GM21576 (cell line): ENCODE data around the gene CAMTA1.
"Not testable (repeated sequence)": the region's sequence is repeated elsewhere in the genome, so short reads cannot be mapped to it uniquely, and the experiment has no call there.

Experiments
- ATAC-seq: cut with Tn5 transposase; IDR thresholded peaks from one replicate; pipeline ENCODE4 v1.9.1; 2021; ENCODE audit warnings: mild to moderate bottlenecking, moderate library complexity; ENCODE audit not compliant: unreplicated experiment

The CAMTA1 gene

DNA sequence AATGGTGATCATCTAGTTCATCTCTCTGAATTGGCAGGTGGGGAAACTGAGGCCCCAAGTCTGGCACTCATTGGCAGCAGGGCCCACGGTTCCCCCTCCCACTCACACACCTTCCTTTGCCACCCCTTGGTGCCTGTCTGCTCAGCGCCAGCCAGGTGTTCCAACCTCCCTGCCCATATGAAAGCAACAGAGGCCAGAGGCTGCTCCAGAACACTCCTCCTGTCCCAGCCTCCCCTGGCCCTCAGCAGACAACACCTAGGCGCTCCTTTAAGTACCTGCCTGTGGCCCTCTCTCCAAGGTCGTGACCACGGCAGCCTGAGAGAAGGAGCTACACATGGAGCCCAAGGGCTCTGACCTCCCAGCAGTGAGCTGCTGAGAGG, 623.5 kb downstream of the CAMTA1 start:
- no peak for ATAC-seq

DNA sequence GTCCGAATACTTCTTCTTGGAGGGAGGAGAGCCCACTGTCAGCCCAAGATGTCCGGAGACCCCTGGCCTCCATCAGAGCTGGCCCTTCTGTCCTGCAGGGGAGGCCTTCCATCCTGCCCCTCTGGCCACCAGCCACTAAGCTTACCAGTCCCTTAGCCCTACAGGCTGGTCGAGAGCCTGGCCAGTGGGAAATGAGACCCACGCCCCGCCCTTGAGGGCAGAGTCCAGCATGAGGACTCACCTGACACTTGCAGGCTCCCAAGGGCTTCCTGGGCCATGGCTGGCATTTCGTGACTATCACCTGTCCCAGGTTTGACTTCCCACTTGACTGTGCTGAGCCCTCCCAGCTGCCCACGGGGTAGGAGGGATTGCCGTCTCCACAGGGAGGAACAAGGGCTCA, 624.0 kb downstream of the CAMTA1 start:
- ATAC-seq, result no peak

DNA sequence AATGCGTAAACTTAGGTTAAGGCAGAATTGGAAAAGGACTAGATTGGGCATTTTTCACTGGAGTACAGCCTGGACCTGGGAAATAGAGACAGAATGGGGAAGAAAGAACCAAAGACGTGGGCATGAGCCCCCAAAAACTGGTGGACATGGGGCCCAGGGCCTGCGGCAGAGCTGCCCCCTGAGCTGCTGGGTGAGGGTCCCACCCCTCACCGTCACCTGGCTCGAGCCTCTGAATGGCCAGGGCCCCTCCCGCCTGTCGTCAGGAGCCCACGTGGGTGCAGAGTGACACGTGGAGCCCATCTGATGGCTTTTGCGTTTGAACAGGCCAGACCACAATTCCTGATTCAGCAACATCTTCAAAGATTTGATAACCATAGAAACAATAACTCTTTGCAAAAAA, 624.9 kb downstream of the CAMTA1 start:
- ATAC-seq, result no peak

DNA sequence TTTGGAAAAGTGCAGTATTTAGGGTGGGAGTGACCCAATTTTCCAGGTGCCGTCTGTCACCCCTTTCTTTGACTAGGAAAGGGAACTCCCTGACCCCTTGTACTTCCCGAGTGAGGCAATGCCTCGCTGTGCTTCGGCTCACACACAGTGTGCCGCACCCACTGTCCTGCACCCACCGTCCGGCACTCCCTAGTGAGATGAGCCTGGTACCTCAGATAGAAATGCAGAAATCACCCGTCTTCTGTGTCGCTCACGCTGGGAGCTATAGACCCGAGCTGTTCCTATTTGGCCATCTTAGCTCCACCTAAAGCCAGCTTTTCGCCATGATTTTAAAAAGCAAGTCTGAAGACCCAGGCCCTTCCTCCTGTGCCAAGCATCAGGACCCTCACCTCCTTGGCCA, 632.4 kb downstream of the CAMTA1 start:
- not testable (repeated sequence) for ATAC-seq

DNA sequence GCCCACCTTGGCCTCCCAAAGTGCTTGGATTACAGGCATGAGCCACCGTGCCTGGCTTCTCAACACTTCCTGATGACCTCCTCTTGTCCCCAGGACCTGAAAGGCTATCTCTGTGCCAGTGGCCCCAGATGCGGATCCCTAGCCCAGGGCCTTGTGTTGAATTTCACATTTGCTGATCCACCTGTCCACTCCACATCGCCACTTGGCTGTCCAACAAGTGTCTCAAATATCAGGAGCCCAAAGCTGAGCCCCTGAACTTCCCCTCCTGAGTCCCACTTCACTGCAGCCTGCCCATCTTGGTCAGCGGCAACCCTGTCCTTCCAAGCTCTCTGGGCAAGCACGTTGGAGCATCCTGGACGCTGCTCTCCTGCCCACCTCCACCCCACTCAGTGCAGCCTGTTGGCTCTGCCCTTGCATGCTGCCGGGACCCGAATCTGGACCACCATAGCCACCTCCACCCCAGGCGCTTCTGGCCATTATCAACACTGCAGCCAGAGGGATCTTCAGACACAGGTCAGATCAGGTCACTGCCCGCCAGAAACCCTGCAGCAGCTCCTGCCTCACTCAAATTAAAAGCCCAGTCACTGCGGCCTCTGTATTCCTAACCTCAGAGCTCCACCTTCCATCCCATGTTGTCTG, 633.3 kb downstream of the CAMTA1 start:
- ATAC-seq, result no peak

DNA sequence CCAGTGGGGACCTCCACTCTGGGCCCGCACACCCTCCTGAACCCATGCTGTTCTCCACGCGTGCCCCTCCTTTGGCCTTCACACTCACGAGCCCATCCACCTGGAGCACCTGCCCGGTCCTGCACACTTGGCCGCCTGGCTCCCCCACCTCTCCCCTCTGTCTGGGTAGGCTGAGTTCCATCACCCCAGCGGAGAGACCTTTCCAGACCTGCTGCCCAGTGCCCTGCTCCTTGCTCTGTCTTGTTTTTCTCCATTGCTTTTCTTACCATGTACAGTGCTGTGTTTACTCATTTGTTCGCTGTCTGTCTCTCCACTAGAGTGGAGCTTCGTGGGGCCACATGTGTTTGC, 634.8 kb downstream of the CAMTA1 start:
- ATAC-seq, result no peak

DNA sequence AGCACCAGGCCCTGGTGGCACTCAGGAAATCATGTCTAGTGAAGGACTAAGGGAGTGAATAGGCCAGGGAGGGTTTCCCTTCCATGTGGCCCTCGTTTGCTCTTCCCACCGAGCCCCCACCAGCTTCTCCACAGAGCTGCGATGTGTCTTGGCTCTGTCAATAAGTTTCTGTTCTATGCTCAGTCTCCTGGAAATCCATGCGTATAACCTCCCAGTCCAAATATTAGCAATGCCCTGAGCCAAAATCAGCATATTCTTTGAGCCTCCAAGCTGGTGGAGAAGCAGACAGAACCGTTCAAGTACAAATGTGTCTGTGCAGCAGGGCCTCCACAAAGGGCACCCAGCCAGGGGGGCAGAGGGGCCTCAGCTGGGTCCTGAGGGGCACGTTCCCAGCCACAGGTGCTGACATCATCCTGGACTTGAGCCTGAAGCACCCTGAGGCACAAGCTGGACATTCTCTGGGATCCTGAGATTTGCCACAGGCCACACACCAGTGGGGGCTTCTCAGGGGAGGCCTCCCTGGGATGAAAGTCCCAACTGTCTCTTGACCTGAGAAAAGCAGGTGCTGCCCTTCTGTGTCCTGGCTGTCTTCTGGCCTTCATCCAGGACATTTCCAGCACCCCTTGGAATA, 635.3 kb downstream of the CAMTA1 start:
- no peak for ATAC-seq

DNA sequence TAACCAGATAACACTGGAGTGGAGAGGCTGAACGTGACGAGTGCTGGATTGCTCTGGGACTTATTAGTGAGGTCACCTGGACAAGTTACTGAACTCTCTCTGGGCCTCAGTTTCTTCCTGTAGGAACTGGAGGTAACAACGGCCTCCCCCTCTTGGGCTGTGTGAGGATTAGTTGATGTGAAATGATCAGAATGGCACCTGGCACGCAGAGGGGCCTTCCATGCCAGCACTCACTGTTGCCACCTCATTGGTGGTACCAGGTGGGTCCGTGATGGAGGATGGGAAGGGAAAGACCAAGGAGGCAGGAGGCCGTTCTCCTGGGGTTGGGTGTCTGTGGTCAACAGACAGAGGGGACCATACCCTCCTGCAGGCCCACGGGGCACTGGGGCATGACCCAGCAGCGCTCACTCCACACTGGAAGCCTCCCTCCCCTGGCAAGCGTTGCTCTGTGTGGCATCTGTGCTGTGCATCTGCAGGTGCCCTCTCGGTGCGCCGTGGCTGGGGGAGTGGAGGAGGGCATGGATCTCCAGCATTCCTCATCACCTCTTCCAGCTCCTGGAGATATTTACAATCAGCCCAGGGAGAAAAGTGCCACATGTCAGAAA, 636.3 kb downstream of the CAMTA1 start:
- ATAC-seq, result no peak

DNA sequence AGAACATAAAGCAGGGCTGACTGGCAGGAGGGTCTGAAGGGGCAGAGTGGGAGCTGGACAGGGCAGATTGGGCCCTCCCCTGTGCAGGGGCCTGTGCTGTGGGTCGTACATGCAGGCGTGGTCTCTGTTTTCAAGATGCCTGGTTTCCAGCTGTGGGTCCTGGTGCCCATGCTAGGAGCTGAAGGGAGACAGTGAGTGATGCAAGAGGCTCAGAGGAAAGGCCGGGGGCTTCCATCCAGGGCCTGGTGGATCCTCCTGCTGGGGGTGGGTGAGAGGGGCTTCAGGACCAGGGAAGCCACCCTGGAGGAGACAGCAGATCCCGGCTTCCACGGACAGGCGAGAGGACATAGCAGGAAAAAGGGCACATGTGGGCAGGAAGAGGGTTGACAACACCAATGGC, 636.8 kb downstream of the CAMTA1 start:
- no peak for ATAC-seq

DNA sequence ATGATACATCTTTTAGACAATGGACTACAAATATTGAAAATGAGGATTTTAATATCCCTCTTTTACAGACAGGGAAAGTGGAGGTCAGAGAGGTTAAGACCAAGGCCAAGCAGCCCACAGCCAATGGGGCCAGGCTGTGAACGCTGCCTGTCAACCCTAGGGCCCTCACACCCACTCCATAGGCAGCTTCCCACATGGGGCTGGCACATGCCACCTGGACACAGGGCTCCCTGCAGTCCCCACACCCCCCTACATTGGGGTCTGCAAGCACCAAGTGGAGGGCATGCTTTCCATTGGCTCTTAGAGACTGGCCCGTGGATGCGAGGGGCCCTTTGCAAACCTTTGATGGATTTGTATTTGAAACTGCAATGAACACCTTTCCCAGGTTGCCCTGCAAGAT, 637.3 kb downstream of the CAMTA1 start:
- ATAC-seq, result no peak

DNA sequence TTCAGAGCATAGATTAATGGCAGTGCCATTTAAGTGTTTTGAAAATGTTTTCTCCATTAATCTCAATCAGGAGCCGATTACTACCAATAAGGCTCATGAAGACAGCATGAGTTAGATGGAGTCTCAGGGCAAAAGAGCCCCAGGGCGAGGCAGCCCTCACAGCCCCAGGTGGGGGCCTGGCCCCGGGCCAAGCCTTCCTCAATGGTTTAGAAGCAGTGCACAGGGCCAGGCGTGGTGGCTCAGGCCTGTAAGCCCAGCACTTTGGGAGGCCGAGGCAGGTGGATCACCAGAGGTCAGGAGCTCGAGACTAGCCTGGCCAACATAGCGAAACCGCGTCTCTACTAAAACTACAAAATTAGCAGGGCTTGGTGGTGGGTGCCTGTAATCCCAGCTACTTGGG, 637.7 kb downstream of the CAMTA1 start:
- ATAC-seq, result no peak

DNA sequence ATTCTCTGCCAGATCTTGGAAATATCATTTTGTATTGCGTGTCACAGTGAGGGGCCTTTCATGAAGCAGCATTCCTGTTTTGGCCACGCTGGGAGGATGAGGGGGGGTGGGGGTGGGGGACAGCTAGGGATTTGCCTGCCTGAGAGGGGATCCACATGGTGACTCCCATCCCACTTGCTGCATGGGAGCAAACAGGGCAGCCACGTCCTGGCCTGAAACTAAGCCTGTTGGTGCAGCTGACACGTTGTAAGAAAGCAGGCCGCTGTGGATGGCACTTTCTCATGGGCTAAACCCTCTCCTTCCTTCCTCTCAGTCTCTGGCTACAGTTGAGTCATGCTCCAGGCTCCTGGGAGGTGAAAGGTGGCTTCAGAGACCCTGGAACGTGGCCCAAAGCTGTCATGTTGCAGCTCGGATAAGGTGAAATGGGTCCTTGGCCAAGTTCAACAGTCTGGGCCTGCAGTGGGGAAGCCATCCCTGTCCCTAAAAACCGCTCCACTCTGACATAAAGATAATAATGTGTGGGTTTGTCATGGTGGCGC, 639.2 kb downstream of the CAMTA1 start:
- ATAC-seq, result no peak

DNA sequence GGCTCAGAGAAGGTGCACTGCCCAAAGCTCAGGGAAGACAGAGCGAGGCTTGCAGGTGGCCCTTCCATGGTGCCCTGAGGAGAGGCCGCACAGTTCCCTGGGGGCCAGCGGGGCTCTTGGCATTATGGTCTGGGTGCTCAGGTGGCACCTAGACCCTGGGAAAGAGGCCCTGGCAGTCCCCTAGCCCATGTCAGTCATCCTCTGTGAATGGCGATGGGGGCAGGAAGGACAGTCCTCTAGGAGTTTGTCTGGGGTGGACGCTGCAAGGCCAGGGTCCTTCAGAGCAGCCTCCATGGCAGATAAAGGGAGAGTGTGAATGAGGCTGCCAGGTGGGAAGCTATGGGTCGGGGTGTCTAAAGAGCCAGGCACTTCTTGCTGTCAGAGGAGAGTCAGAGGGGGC, 640.0 kb downstream of the CAMTA1 start:
- no peak for ATAC-seq

DNA sequence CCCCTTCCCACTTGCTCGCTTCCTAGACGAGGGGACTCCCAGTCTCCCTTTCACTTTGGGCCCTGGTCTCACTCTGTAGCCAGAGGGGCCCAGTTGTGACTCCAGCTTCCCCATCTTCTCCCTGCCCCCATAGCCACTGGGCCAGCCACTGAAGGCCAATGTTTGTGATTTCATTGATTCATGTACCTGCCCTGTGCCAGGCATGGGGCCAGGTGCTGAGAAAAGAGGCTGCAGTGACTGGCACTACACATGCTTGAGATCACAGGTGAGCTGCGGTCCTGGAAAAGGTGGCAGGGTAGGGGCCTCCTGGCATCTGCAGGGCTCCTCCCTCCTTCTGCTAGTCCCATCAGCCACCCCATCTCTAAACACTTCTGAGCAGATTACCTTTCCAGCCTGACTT, 640.5 kb downstream of the CAMTA1 start:
- no peak for ATAC-seq

DNA sequence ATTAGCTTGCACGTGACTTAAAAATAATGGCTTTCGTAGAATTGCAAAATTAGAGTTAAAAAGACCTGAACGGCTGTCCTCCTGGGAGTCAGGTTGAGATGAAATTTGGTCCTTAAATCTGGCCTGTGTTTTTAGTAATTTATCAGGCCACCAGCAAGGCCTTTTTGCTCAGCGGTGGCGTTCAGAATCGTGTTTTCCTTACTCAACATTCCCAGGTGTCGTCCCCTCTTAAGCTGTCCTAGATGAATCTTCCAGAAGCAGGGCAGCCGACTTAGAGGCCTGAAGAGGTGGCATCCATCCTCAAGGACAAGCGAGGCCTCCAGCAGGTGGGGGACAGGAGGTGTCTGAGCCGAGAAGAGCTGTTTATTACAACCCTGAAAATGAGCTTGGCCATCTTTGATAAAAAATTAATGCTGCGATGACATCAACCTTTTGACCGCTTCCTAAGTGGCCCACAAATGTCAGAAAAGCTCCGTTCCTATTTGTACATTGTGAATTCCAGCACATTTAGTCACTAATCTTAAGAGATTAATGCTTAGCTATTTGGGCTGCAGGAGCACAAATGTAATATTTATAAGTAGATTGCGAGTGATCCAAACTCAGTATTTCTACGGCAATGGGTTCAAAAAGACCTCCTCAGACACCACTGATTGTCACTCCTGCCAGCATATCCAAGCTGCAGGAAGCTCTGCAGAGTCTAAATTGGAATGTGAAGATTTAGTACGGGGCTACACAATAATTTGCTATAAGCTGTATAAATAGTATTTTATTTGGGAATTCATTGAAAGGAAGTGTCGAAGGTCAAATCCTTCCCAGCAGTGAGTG, 641.7 kb downstream of the CAMTA1 start:
- ATAC-seq, result no peak

DNA sequence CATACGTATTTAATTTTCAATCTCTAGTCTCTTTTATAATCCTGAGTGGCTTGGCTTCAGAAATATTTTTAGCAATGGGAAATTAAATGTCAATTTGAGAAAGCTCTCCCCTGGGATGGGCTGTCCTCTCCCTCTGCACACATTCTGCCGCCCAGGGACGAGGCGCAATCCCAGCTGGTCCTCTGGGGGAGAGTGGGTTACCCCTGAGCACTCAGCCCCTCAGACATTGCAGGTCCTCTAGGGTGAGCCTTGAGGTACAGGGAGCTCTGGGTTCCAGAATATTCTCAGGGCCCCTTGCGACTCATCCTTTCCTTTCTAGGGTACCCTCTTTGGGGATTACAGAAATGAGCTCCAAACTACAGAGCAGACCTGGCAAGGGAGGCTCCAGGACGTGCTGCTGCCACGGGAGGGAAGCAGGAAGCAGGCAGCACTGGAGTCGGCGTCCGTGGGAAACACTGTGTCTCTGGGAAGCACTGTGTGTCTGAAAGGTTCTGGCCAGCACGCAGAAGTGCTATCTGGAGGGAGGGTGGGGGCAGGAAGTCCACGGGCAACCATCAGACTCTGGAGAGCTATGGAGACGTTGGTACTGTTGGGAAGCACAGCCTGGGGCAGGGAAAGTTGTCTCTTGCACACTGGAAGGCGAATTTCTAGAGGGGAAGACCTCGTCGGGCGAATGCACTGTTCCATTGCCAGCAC, 642.5 kb downstream of the CAMTA1 start:
- ATAC-seq, result no peak

DNA sequence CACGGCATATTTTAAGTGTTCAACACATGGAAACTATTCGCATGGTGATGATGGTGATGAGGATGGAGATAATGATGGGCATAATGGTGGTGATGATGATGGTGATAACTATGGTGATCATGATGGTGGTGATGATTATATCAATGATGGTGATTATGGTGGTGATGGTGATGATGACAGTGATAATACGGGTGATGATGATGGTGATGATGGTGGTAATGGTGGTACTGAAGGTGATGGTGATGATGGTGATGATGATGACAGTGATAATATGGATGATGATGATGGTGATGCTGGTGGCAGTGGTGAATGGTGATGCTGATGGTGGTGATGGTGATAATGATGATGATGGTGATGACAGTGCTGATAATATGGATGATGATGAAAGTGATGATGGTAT, 644.0 kb downstream of the CAMTA1 start:
- no peak for ATAC-seq

DNA sequence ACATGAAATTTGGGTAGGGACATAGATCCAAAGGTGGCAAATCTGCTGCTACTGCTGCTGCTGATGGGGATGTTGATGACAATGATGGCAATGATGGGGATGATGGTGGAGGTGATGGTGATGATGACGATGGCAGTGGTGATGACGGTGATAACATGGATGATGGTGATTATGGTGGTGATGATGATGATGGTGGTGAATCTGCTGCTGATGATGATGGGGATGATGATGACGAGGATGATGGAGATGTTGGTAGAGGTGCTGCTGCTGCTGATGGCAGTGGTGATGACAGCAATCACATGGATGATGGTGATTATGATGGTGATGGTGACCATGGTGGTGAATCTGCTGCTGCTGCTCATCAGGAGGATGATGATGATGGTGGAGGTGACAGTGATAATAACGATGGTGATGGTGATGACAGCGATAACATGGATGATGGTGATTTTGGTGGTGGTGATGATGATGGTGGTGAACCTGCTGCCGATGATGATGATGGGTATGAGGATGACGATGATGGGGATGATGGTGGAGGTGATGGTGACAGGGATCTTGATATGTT, 644.9 kb downstream of the CAMTA1 start:
- no peak for ATAC-seq

DNA sequence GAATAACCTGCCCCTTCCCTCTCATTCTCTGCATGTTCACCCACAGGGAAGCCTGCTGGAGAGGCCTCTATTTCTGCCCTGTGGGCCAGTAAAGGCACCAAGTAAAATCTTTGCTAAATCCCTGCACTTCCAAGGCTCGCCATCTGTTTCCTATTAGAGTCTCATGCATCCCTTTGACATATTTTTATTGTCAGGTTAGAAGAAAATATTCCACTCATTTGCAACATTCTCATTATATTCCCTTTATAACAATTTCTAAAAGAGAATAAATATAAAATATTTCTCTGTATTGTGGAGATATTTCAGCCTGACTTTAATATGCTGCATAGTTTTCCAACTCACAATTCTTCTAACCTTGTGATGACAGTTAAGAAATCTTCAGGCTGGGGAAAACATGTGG, 645.4 kb downstream of the CAMTA1 start:
- ATAC-seq, result no peak

DNA sequence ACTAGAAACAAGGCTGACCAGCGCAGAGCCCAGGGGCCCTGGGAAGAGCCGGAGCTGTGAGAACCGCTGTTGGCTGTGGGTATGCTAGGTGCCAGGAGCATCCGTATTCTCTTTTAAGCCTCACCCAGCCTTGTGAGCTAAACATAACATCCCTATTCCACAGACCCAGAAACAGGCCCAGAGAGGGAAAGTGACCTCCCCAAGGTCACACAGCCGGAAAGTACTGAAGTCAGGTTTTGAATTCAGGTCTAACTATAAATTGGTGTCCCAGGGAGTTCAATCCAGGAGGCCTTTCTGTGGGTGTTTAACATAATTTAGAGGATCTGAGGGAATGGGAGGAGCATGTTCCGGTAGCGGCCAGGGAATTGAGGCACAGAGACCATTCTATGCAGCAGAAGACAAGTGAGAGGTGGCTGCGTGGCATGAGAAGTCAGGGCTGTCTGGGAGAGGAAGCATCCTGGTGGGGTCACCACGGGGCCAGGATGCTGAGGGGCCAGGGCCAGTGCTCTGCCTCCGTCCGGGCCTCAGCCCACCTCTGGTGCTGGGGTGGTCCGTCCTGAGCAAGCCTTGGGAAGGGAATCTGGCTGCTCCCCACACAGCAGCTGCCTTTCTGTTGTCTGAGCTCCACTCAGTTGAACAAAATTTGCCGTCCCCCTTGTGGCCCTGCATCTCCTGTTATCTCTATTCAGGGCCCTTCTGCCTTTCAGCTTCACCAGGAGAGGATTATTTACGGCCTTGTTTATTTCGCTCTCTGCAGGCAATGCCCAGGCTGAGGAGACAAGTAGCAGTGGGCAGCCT, 647.0 kb downstream of the CAMTA1 start:
- no peak for ATAC-seq
